NCI-H82 treated with DMSO at 0.1 percent for 48 hours (cell line): Measurements from ENCODE around the gene ZNF660.

Source experiments
- DNase-seq: peaks from one replicate; lab custom pipeline; 2025; ENCODE audit not compliant: unreplicated experiment; lab: John Stamatoyannopoulos, UW

The ZNF660 gene

DNA sequence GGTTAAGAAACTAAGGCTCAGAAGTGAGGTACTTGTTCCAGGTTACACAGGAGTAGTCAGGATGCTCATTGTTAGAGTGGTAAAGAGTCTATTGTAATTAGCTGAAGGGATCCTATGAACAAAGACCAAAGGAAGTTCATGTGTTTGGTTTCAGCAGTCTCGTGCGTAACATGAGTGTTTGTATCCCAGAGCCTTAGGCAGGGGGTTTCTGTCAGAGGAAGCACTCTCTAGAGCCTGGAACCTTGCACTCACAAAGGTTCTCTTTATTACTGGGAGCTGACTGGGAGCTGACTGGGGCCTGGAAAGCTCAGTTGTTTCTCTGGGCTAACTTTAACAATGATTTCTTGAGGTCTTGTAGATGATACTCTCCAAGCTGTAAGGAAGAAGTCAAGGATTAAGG is 44.0 kb downstream of the ZNF660 start:
- DNase-seq: no peak

DNA sequence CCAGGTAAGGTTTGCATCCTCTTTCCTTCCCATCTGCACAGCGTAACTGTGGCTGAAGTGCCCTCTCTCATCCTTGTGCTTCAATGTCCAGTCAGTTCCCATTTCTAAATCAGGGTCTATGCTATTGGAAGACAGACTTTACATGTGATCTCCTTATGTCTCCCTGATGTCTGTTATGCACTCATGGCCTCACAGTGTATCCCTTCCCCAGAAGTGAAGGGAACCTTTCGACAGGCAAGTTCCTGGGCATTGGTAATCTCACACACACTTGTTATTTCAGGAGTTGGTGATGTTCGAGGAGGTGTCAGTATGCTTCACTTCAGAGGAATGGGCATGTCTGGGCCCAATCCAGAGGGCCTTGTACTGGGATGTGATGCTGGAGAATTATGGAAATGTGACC is 47.4 kb downstream of the ZNF660 start:
- DNase-seq: no peak

DNA sequence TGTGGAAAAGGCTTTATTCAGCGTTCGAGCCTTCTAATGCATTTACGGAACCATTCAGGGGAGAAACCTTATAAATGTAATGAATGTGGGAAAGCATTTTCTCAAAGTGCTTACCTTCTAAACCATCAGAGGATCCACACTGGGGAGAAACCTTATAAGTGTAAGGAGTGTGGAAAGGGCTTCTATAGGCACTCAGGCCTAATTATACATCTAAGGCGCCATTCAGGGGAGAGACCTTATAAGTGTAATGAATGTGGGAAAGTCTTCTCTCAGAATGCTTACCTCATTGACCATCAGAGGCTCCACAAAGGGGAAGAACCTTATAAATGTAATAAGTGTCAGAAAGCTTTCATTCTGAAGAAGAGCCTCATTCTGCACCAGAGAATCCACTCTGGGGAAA is 57.6 kb downstream of the ZNF660 start:
- DNase-seq: no peak

DNA sequence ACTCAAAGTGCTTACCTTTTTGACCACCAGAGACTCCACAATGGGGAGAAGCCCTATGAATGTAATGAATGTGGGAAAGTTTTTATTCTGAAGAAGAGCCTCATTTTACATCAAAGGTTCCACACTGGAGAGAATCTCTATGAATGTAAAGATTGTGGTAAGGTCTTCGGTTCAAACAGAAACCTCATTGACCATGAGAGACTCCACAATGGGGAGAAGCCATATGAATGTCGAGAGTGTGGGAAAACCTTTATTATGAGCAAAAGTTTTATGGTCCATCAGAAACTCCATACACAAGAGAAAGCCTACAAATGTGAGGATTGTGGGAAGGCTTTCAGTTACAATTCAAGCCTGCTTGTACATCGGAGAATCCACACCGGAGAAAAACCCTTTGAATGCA is 58.3 kb downstream of the ZNF660 start:
- no peak for DNase-seq

DNA sequence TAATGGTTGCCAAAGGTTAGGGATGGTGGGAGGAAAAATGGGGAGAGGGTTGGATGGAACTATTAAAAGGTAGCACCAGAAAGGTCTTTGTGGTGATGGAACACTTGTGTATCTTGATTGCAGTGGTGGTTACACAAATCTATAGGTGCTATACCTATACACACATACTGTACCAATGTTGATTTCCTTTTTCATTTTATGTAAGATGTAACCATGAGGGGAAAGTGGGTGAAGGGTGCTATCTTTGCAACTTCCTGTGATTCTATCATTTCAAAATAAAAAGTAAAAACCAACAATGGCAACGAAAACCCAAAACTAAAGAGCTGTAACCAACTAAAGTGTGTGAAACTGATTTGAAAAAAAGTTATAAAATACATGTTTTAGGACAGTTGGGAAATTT is 63.0 kb downstream of the ZNF660 start:
- DNase-seq: no peak

DNA sequence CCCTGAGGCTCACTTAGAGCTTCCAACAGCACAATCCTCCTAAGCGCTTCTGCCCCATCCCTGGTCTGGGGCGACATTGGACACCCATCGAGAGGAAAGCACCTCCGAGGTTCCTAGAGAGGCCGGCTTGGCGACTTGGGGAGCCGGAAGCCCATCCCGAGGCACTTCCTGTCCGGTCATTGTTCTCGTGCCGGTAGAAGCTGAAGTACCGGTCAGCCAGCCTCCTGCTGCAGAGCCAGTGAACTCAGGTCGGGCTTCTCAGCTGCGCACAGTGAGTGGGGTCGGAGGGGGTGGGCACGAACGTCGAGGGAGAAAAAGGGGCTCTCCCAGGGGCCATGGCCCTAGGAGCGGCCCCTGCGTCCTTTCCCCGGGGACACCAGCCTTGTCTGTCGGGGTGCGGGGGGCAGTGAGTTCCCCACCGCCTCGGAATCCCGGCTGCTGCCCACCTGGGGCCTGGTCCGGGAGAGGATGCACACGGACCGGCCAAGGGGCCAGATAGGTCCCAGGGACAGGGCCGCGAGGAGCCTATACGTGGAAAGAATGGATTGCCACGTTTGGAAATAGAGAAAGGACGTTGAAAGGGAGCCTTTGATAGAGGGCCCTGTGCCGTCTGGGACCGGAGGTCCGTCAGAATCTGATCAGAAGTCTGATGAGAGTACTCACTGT is 63.9 kb downstream of the ZNF660 start, which contains the start of gene ZNF35:
Gene ZNF35, plus strand, starts transcription at position 169 of the 666 bp plus-strand sequence. CDS start 2,336 bp downstream, outside the sequence.
- peak; percentile 70 for DNase-seq
